ENCODE results near the gene LSMEM2. TPM values are rescaled to one million over a fixed set of nuclear protein-coding genes. Genes with fewer than 3 reads are reported as not detected.

The LSMEM2 gene
- total RNA-seq, 1 donor from 2014 or later: not detected

DNA sequence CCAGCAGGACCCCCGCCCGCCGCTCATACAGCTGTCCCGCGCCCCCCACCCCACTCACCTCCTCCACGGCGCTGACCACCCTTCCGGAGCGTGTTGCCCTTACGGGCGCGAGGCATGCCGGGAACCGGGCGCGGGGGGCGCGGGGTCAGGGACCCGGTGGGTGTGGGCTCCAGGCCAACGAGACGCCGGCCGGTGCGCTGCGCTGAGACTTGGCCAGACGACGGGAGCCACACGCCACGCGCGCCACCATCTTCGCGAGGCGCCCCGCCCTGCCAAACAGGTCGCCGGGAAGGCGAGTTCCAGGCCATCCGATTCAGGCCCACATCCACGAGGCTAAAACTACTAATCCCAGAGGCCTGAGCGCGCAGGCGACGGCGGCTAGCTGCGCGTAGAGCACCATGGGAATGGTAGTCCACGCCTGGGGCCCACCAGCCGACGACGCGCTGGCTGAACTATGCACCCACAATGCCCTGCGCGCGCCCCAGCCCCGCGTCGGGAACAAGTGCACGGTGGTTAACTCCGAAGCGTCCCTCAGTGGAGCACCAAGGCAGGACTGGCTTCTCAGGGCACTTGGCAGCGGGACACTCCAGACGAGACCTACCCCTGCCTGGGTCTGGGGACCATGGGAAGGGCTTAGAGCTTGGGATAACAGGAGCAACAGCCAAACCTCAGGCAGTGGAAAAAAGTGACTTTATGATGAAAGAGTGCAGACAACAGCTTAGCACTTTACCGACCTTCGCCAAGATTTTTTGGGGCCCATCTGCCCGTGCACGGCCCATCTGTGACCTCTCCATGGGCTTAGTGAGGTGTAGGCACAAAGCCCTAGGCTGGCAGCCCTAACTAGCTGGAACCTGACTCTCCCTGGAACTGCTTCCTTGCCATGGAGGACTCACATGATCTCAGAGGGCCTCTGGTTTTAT lies 13.5 kb downstream of the LSMEM2 start, which contains the start of gene IFRD2:
Gene IFRD2, minus strand, starts transcription at position 271 of the 920 bp plus-strand sequence. Its CDS starts 155 bp downstream, at position 116.
- Histone ChIP-seq H3K4me1 (peaks cover 29% of the 10 kb centered on the region), H3K27ac (peak within 1 kb of the TSS; percentile 68)
- peak in 1 of 2 donors; percentile 98 for DNase-seq (ENCODE audit: extremely low spot score in 2 of 2)

DNA sequence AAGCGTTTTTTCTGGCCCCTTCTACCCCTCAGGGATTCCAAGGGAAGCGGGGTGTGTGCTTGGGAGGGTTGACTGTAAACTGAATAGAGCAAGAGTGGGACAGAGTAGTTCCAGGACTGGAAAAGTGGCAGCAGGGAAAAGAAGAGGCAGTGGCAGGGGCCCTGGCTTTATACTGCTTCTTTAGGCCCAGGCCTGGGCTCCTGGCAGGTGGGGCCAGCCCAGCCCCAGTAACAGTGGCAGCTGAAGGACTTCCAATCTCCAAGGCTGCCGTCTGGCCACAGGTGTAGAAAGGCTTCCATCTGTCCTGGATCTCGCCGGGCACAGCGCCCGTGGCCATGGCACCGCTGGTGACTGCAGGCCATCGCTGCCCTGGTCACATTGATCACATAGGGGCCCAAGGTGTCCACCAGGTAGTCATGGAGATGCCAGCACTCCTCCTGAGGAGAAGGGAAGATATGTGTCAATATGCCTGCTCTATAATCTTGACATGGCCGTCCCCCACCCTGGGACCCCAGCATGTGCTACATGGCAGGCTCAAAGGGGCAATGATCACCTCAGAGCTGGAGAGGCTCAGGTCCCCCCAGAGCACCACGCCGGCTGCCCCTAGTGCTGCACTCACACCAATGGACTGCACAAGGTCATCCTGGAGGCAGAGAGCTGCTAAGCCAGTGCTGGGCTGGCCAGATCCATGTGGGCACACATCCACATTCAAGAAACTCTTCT lies 14.4 kb downstream of the LSMEM2 start:
- H3K27ac ChIP-seq: peak overlapping the region; percentile 68
- H3K27me3 ChIP-seq: no peaks in the 10 kb centered on the region
- intact Hi-C loops (cut with DNase I): no loop called here
- H3K9me3 ChIP-seq: no peaks in the 10 kb centered on the region
- DNase-seq (ENCODE audit: extremely low spot score in 2 of 2): no peak
- TF ChIP-seq, protein P1, sequence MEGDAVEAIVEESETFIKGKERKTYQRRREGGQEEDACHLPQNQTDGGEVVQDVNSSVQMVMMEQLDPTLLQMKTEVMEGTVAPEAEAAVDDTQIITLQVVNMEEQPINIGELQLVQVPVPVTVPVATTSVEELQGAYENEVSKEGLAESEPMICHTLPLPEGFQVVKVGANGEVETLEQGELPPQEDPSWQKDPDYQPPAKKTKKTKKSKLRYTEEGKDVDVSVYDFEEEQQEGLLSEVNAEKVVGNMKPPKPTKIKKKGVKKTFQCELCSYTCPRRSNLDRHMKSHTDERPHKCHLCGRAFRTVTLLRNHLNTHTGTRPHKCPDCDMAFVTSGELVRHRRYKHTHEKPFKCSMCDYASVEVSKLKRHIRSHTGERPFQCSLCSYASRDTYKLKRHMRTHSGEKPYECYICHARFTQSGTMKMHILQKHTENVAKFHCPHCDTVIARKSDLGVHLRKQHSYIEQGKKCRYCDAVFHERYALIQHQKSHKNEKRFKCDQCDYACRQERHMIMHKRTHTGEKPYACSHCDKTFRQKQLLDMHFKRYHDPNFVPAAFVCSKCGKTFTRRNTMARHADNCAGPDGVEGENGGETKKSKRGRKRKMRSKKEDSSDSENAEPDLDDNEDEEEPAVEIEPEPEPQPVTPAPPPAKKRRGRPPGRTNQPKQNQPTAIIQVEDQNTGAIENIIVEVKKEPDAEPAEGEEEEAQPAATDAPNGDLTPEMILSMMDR (IDR thresholded peaks at IDR 0.05): no peak
- TF ChIP-seq POLR2A (IDR thresholded peaks at IDR 0.05) (no peak), POLR2AphosphoS5 (IDR thresholded peaks at IDR 0.05; ENCODE audit: insufficient read depth in 1 of 2, low read depth in 1 of 2) (no peak)
- H3K36me3 ChIP-seq: peaks cover 0 to 27% of the 10 kb centered on the region in 2 donors
- peaks cover 37% of the 10 kb centered on the region for H3K4me1 ChIP-seq
- H3K4me3 ChIP-seq: peak overlapping the region in 1 of 2 donors; percentile 84

More for the DNA sequence above, 13.5 kb downstream of the LSMEM2 start, which contains the start of gene IFRD2:
- intact Hi-C loops (cut with DNase I): no loop called here
- Histone ChIP-seq H3K36me3 (peaks cover 0 to 34% of the 10 kb centered on the region in 2 donors), H3K9me3 (no peaks in the 10 kb centered on the region), H3K27me3 (no peaks in the 10 kb centered on the region), H3K4me3 (peak within 1 kb of the TSS; percentile 77 to 84)
- TF ChIP-seq, protein P1 (IDR thresholded peaks at IDR 0.05): peak in 1 of 3 experiments; percentile 14
- peak; percentile 83 to 99 for TF ChIP-seq POLR2AphosphoS5 (IDR thresholded peaks at IDR 0.05; ENCODE audit: insufficient read depth in 1 of 2, low read depth in 1 of 2)
- TF ChIP-seq POLR2A (IDR thresholded peaks at IDR 0.05): peak in 1 of 2 donors; percentile 41

DNA sequence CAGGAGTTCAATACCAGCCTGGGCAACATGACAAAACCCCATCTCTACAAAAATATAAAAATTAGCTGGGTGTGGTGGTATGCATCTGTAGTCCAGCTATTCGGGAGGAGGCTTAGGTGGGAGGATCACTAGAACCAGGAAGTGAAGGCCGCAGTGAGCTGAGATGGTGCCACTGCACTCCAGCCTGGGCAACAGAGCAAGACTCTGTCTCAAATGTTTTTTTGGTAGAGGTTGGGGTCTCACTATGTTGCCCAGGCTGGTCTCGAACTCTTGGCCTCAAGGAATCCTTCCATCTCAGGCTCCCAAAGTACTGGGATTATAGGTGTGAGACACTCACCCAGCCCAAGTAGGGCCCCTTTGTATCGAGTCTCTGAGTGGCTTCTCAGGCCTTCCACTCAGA lies 15.2 kb downstream of the LSMEM2 start:
- Histone ChIP-seq H3K4me1 (peaks cover 44% of the 10 kb centered on the region), H3K9me3 (no peaks in the 10 kb centered on the region), H3K36me3 (peaks cover 0 to 18% of the 10 kb centered on the region in 2 donors), H3K27ac (no peak overlapping the region), H3K4me3 (no peak overlapping the region), H3K27me3 (no peaks in the 10 kb centered on the region)
- TF ChIP-seq POLR2AphosphoS5 (IDR thresholded peaks at IDR 0.05; ENCODE audit: insufficient read depth in 1 of 2, low read depth in 1 of 2) (no peak), POLR2A (IDR thresholded peaks at IDR 0.05) (no peak)
- TF ChIP-seq, protein P1 (IDR thresholded peaks at IDR 0.05): no peak
- DNase-seq (ENCODE audit: extremely low spot score in 2 of 2): no peak
- intact Hi-C loops (cut with DNase I): no loop called here

DNA sequence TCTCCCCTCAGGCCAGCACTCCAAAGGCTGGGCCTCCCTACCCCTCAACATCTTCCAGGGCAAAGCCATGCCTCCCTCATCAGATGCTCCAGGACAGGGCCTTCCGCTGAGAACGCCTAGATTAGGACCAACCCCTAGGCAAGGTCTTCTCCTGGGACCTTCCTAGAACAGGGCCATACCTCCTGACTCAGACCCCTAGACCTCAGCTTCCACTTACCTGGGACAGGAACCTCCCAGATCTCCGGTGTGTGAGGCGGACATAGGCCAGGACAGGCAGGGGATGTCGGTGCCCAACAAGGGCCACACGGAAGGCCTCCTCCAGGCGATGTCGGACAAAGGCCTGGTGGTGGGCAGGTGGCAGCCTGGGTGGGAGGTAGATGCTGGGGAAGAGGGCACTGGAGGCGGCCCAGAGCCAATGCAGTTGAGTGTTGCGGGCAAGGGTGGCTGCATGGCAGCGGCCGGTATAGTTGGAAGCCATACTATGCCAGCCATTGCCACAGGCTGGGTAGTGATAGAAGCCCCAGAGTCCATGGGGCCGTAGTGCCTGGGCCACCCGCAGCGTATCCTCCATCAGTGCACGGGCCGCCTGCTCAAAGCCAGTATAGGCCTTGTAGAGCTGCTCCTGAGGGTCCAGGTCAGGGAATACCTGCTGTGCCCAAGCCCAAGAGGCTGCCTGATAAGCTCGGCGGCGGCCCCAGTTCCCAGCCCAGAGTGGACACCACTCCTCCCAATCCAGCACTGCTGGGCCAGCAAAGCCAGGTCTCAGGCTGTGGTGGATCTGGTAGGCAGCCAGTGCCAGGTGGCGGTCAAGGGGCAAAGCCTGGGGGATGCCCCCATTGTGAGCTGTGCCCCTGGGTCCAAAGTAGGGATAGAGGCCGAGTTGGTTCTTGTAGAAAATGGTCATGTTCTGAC lies 15.9 kb downstream of the LSMEM2 start:
- Histone ChIP-seq H3K4me1 (peaks cover 45% of the 10 kb centered on the region), H3K27ac (no peak overlapping the region), H3K27me3 (no peaks in the 10 kb centered on the region), H3K4me3 (no peak overlapping the region), H3K36me3 (peaks cover 0 to 11% of the 10 kb centered on the region in 2 donors), H3K9me3 (no peaks in the 10 kb centered on the region)
- intact Hi-C loops (cut with DNase I): no loop called here
- no peak for DNase-seq (ENCODE audit: extremely low spot score in 2 of 2)
- TF ChIP-seq, protein P1 (IDR thresholded peaks at IDR 0.05): no peak
- no peak for TF ChIP-seq POLR2AphosphoS5 (IDR thresholded peaks at IDR 0.05; ENCODE audit: insufficient read depth in 1 of 2, low read depth in 1 of 2)
- TF ChIP-seq POLR2A (IDR thresholded peaks at IDR 0.05): no peak

All from vagina (tissue), 2 donors.